ENCODE measurements around the gene CBX2.

- TF ChIP-seq POLR2A (IDR thresholded peaks at IDR 0.05) (peak in 1 of 2 donors; percentile 82), CTCF (IDR thresholded peaks at IDR 0.05) (peak in 4 of 6 experiments; percentile 19 to 50 (median 44))
These were observed 59.3 kb downstream of the CBX2 start for GRCh38 chr17:79836972-79837887.
